ENCODE measurements around the gene VAV3. TPM values are rescaled to one million over a fixed set of nuclear protein-coding genes. Genes with fewer than 3 reads are reported as not detected.

VAV3 gene
- total and polyA plus RNA-seq, 9 of the 15 experiments (the other 6 are each of a cell fraction or from before 2014, with no cell fraction given) = not detected

- no peak for DNase-seq (ENCODE audit: extremely low read depth in 1 of 4, low spot score in 3 of 4)
- 2% methylated on average over 4 of the region's 4 CpGs for WGBS (ENCODE audit: insufficient coverage, low coverage, missing lambda C conversion rate)
- Histone ChIP-seq H3K79me2 (ENCODE audit: control insufficient read depth, insufficient read depth, low read length) (no peaks in the 10 kb centered on the region), H3K9ac (ENCODE audit: insufficient read depth in 1 of 2, low read depth in 2 of 2, low read length in 2 of 2) (no peak overlapping the region), H4K20me1 (replicated peaks; ENCODE audit: control insufficient read depth, insufficient read depth, low read length) (no peaks in the 10 kb centered on the region), H3K9me1 (ENCODE audit: control insufficient read depth, insufficient read depth, low read length) (no peaks in the 10 kb centered on the region), H3K9me3 (replicated peaks; ENCODE audit: control insufficient read depth, insufficient read depth, low read depth, low read length) (no peaks in the 10 kb centered on the region), H3K27ac (ENCODE audit: extremely low read depth, low read depth, low read length) (no peak overlapping the region), H3K4me2 (ENCODE audit: insufficient read depth, low read length) (no peak overlapping the region), H2AFZ (ENCODE audit: low read depth, low read length) (no peak overlapping the region), H3K4me1 (replicated peaks in 1 of 2; ENCODE audit: control insufficient read depth in 2 of 2, insufficient read depth in 2 of 2, low read length in 2 of 2) (no peaks in the 10 kb centered on the region), H3K36me3 (ENCODE audit: control insufficient read depth, insufficient read depth, low read length) (no peaks in the 10 kb centered on the region), H3K27me3 (ENCODE audit: control insufficient read depth in 2 of 2, insufficient read depth in 2 of 2, low read length in 2 of 2) (no peaks in the 10 kb centered on the region), H3K4me3 (no peak overlapping the region)
- BruUV-seq (replicated peaks) = no TSS peak
- no peak for ATAC-seq
- TF ChIP-seq MAFF (IDR thresholded peaks at IDR 0.05; ENCODE audit: low read length) (no peak), LARP7 (IDR thresholded peaks at IDR 0.05) (no peak), ELK1 (CRISPR knock-in tag; IDR thresholded peaks at IDR 0.05) (no peak), CHCHD3 (CRISPR knock-in tag; IDR thresholded peaks at IDR 0.05) (no peak), PML (IDR thresholded peaks at IDR 0.05; ENCODE audit: low read length) (no peak), RBBP5 (IDR thresholded peaks at IDR 0.05; ENCODE audit: borderline replicate concordance, insufficient read depth, low read length, poor library complexity, severe bottlenecking) (no peak), TGIF2 (CRISPR knock-in tag; IDR thresholded peaks at IDR 0.05) (no peak), PRDM10 (IDR thresholded peaks at IDR 0.05; ENCODE audit: partially characterized antibody) (no peak), ZSCAN29 (IDR thresholded peaks at IDR 0.05) (no peak)
- ChIA-PET POLR2A (no interaction called here), CTCF (ENCODE audit: low intra/inter-chr PET ratio) (no interaction called here)
- intact Hi-C loops (cut with micrococcal nuclease) = no loop called here
- in situ Hi-C loops (cut with MboI) = no loop called here
- no peak for FAIRE-seq
These were observed 419.1 kb downstream of the VAV3 start for GRCh38 chr1:107545879-107546278.
